Transverse colon (tissue), 4 donors: ENCODE measurements around the gene ZSWIM4.

Experiments used
- EP300 ChIP-seq: sonication (generic); formaldehyde crosslinking; IDR thresholded peaks from one replicate; pipeline ENCODE4 v1.6.1; 2017; ENCODE audit warnings: antibody characterized with exemption, low read depth
- POLR2A ChIP-seq: fragments of 450-650 bp; IDR thresholded peaks from one replicate; pipeline ENCODE4 v1.6.1; 2016; ENCODE audit warnings: antibody characterized with exemption, mild to moderate bottlenecking, moderate library complexity
- POLR2AphosphoS5 ChIP-seq, 3 donors: sonication (generic); formaldehyde crosslinking; IDR thresholded peaks; one replicate each; pipeline ENCODE4 v1.6.1; 2016; ENCODE audit warnings: antibody characterized with exemption in 3 of 3
- TF ChIP-seq, protein P1 (sequence below), 5 experiments: fragments of 200-600 bp in 3 of 5; fragments of 450-650 bp in 2 of 5; sonication (generic) in 3 of 5; IDR thresholded peaks; 1 replicate in 2 of 5; 2 replicates in 3 of 5; pipeline ENCODE4 v1.5.1; 2016 to 2017; ENCODE audit warnings: antibody characterized with exemption in 5 of 5, inconsistent platforms in 3 of 5, mild to moderate bottlenecking in 2 of 5, moderate library complexity in 1 of 5

DNA sequence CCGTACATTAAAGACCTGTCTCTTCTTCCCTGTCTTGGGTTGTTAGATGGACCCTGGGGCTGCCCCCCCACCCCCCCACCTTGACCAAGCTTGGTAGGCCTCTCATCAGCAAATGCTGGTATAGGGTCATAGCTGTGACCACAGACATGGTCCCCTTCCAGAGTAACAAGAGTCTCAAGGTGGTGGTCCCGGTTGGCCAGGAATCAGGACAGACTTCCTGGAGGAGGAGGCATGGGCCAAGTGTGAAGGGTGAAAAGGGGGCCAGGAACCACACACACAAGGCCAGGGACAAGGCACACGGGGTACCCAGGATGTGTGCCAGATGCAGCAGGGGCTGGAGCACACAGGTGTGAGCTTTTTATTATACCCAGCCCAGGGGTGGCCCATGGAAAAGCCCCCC, 32.0 kb upstream of the ZSWIM4 start:
- TF ChIP-seq, protein P1, sequence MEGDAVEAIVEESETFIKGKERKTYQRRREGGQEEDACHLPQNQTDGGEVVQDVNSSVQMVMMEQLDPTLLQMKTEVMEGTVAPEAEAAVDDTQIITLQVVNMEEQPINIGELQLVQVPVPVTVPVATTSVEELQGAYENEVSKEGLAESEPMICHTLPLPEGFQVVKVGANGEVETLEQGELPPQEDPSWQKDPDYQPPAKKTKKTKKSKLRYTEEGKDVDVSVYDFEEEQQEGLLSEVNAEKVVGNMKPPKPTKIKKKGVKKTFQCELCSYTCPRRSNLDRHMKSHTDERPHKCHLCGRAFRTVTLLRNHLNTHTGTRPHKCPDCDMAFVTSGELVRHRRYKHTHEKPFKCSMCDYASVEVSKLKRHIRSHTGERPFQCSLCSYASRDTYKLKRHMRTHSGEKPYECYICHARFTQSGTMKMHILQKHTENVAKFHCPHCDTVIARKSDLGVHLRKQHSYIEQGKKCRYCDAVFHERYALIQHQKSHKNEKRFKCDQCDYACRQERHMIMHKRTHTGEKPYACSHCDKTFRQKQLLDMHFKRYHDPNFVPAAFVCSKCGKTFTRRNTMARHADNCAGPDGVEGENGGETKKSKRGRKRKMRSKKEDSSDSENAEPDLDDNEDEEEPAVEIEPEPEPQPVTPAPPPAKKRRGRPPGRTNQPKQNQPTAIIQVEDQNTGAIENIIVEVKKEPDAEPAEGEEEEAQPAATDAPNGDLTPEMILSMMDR (IDR thresholded peaks at IDR 0.05) = no peak
- TF ChIP-seq POLR2A = no peak
- no peak for TF ChIP-seq EP300
- no peak for TF ChIP-seq POLR2AphosphoS5 (IDR thresholded peaks at IDR 0.05)
